H1 (cell line): ENCODE measurements around the gene CISD1.

Experiments
- CEBPB ChIP-seq: IDR thresholded peaks from 2 replicates; pipeline ENCODE4 v1.6.1; 2012; ENCODE audit warnings: low read depth, low read length
- CHD2 ChIP-seq: IDR thresholded peaks from 2 replicates; pipeline ENCODE4 v1.6.1; 2012; ENCODE audit warnings: low read length, improper control_type of control experiment
- CTCF ChIP-seq, 3 experiments: IDR thresholded peaks; 1 replicate in 2 of 3; 2 replicates in 1 of 3; pipeline versions ENCODE4 v1.5.1 to v1.6.1; 2011; ENCODE audit warnings: low read length in 3 of 3, mild to moderate bottlenecking in 3 of 3, inconsistent platforms in 2 of 3, low read depth in 1 of 3, moderate library complexity in 1 of 3; ENCODE audit not compliant: insufficient read depth in 1 of 3; ENCODE audit errors: control extremely low read depth in 1 of 3
- EGR1 ChIP-seq: IDR thresholded peaks from 2 replicates; pipeline ENCODE4 v1.6.1; 2011; ENCODE audit warnings: low read depth, low read length, borderline replicate concordance
- EZH2 ChIP-seq: fragments of 200-600 bp; sonication (generic); IDR thresholded peaks from 2 replicates; pipeline ENCODE4 v1.7.1; 2012; ENCODE audit warnings: low read depth, mild to moderate bottlenecking, moderate library complexity, low read length, inconsistent platforms; ENCODE audit not compliant: severe bottlenecking
- GABPA ChIP-seq: IDR thresholded peaks from 2 replicates; pipeline ENCODE4 v1.6.1; 2011; ENCODE audit warnings: mild to moderate bottlenecking, low read length, moderate library complexity, borderline replicate concordance; ENCODE audit not compliant: insufficient read depth
- POLR2AphosphoS5 ChIP-seq: IDR thresholded peaks from 2 replicates; pipeline ENCODE4 v1.6.1; 2011; ENCODE audit warnings: low read depth, low read length
- RAD21 ChIP-seq, 2 experiments: IDR thresholded peaks in 1 of 2; conservative IDR thresholded peaks in 1 of 2; 2 replicates each; pipeline ENCODE4 v1.6.1; 2011; ENCODE audit warnings: low read depth in 2 of 2, low read length in 2 of 2, improper control_type of control experiment in 1 of 2, inconsistent platforms in 1 of 2, mild to moderate bottlenecking in 1 of 2, moderate library complexity in 1 of 2
- RBBP5 ChIP-seq: IDR thresholded peaks from 2 replicates; pipeline ENCODE4 v1.7.1; 2012; ENCODE audit warnings: low read depth, mild to moderate bottlenecking, inconsistent platforms, low read length, moderate library complexity, borderline replicate concordance
- RFX5 ChIP-seq: IDR thresholded peaks from 2 replicates; pipeline ENCODE4 v1.6.1; 2011; ENCODE audit warnings: low read depth, low read length, improper control_type of control experiment, borderline replicate concordance
- RXRA ChIP-seq: IDR thresholded peaks from 2 replicates; pipeline ENCODE4 v1.6.1; 2011; ENCODE audit warnings: low read depth, mild to moderate bottlenecking, low read length, moderate library complexity; ENCODE audit not compliant: insufficient read depth
- TAF1 ChIP-seq: IDR thresholded peaks from 2 replicates; pipeline ENCODE4 v1.6.1; 2011; ENCODE audit warnings: mild to moderate bottlenecking, low read depth, low read length
- YY1 ChIP-seq: IDR thresholded peaks from 2 replicates; pipeline ENCODE4 v1.6.1; 2011; ENCODE audit warnings: low read depth, mild to moderate bottlenecking, low read length

GRCh38 chr10:58253184-58253583, 15.8 kb upstream of the CISD1 start:
- no peak for TF ChIP-seq CTCF (IDR thresholded peaks at IDR 0.05; ENCODE audit: control extremely low read depth in 1 of 3, insufficient read depth in 1 of 3, low read depth in 1 of 3, low read length in 3 of 3)
- TF ChIP-seq CEBPB = no peak
- no peak for TF ChIP-seq RAD21 (IDR thresholded peaks at IDR 0.05 in 1 of 2, conservative IDR thresholded peaks at IDR 0.05 in 1 of 2; ENCODE audit: low read depth in 2 of 2, low read length in 2 of 2)
- TF ChIP-seq EGR1 = no peak
- no peak for TF ChIP-seq GABPA
- no peak for TF ChIP-seq TAF1
- TF ChIP-seq YY1 = no peak
- no peak for TF ChIP-seq RBBP5
- TF ChIP-seq CHD2 = no peak
- TF ChIP-seq POLR2AphosphoS5 = no peak
- TF ChIP-seq RXRA = no peak
- TF ChIP-seq RFX5 = no peak
- no peak for TF ChIP-seq EZH2
